Right kidney (tissue), 9 donors: Measurements from ENCODE around the gene MIOX.

Source experiments
- DNase-seq: peaks from one replicate; pipeline ENCODE4 v3.0.0-alpha.2; 2016
- long read RNA-seq, 8 donors: transcript quantifications; one replicate each; lab custom pipeline, GENCODE V29; 2026

MIOX gene
- long read RNA-seq, donor 1, partial matches to known transcripts = 0 of 4 reads
- long read RNA-seq, donor 1, other reads (novel, unspliced or antisense) = 0 of 4 reads
- long read RNA-seq, donor 2, partial matches to known transcripts = 0 of 3 reads
- long read RNA-seq, donor 2, other reads (novel, unspliced or antisense) = 0 of 3 reads
- long read RNA-seq, donor 3, partial matches to known transcripts = 0 of 4 reads
- long read RNA-seq, donor 3, other reads (novel, unspliced or antisense) = 0 of 4 reads
- long read RNA-seq, donor 4, partial matches to known transcripts = 0 of 1 reads
- long read RNA-seq, donor 4, other reads (novel, unspliced or antisense) = 0 of 1 reads
- long read RNA-seq, donor 5, partial matches to known transcripts = 0 of 2 reads
- long read RNA-seq, donor 5, other reads (novel, unspliced or antisense) = 0 of 2 reads
- long read RNA-seq, donor 6, partial matches to known transcripts = 0 of 3 reads
- long read RNA-seq, donor 6, other reads (novel, unspliced or antisense) = 0 of 3 reads
- long read RNA-seq, donor 7, transcript MIOX-201 (10 exons, 1,130 nt) = major isoform, 8 of 9 reads
- long read RNA-seq, donor 7, partial matches to known transcripts = 0 of 9 reads
- long read RNA-seq, donor 7, other reads (novel, unspliced or antisense) = 0 of 9 reads
- long read RNA-seq, donor 8, transcript MIOX-201 (10 exons, 1,130 nt) = major isoform, 11 of 11 reads
- long read RNA-seq, donor 8, partial matches to known transcripts = 0 of 11 reads
- long read RNA-seq, donor 8, other reads (novel, unspliced or antisense) = 0 of 11 reads

DNA sequence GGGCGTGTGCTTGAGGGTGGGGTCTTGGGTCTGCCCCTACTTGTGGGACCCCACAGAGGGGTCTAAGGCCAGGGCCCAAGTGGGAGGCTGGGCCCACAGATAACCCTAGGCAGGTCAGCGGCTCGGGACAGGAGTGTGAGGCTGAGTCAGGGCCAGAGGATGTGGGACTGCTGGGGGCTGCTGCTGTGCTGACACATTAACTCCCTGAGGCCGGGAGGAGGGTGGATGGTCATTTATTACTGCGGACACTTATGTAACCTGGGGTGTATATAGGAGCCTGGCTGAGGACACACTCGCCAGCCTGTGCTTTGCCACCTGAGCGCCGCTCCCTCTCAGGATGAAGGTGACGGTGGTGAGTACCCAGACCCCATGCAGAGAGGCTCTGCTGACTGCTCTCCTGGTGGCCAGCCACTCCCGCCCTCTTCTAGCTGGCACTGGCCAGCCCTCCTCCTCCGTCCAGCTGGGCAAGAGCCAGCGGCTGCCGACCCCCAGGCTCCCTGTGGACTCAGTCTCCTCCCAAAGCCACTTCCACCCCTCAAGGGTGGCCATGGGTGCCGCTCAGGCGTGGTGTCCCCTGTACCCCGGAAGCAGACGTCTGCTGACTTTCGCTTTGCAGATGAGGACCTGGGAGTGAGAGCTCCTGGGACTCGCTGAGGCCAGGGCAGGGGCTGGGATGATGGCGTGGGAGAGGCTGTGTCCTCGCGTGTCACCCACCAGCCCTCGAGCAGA, at the start of gene MIOX:
Gene MIOX, plus strand, starts transcription at position 299 of the 729 bp plus-strand sequence. Its CDS starts 39 bp downstream, at position 338.
- DNase-seq = no peak

DNA sequence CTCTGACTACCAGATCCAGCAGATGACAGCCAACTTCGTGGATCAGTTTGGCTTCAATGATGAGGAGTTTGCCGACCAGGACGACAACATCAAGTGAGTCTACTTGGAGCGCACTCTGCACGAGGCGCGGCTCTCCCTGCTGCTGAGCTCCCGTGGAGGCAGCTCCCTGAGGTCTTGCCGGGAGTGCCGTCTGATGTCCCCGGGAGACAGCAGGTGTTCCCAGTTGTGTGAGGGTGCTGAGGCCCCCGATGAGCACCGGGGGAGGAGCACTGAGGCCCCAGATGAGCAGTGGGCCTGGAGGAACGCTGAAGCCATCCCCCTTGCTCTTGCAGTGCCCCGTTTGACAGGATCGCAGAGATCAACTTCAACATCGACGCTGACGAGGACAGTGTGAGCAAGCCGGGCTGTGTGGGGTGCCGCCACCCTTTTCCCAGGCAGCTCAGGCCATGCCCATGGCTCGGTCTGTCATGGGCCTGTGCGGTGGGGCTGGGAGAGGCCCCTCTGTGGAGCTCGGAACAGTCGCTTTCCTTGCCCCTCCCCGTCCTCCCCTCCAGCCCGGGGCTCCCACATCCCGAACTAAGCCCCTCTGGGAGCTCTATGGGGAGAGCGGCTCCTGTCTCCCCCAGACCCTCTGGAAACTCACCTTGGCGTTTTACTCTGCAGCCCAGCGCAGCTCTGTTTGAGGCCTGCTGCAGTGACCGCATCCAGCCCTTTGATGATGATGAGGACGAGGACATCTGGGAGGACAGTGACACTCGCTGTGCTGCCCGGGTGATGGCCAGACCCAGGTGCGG, 49.0 kb upstream of the MIOX start:
- DNase-seq = no peak

- no peak for DNase-seq
Observed at GRCh38 chr22:50438305-50439275, 48.1 kb upstream of the MIOX start.

DNA sequence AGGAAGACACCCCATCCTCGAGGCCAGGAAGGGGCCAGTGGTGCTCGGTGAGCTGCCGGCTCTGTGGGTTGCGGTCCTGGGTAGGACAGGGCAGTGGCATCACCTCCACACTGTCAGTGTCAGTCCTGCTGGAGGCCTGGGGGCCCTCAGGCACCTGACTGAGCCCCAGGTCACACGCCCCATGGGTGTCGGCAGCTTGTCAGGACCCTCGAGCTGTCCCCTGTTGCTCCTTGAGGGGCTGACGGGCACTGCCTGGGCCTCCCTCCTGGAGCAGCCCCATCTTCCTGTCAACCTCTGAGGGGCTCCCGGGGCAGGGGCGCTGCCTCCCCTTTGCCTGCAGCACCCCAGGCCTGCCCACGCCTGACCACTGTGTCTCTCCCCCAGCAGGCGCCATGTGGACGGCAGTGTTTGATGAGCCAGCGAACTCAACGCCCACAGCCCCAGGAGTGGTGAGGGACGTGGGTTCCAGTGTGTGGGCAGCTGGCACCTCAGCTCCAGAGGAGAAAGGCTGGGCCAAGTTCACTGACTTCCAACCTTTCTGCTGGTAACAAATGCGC, 47.3 kb upstream of the MIOX start:
- no peak for DNase-seq

GRCh38 chr22:50439871-50440331, 46.8 kb upstream of the MIOX start:
- no peak for DNase-seq

GRCh38 chr22:50440544-50441249, 46.0 kb upstream of the MIOX start:
- no peak for DNase-seq

DNA sequence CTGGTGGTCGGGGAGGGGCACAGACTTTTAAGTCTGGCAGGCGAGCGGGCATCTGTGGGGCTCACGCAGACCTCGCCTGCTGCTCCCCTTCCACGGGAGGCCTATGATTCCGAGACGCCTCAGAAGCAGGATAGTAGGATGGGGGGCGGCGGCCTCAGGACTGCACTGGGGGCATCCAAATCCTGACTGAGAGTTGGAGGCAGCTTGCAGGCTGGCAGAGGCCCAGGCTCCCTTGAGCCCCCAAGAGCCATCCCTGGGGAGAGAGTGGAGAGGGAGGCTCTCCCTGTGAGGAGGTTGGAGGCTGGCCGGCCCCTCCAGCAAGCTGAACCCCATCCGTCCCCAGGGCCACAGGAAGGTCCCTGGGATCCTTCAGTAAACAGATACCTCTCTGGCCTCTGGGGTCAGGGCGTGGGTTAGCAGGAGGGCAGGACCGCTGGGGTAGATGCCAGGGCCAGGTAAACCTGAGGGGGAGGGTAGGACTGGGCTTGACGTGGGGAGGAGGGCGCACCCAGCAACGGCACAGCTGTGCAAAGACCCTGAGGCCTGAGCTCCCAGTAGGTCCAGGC, 45.1 kb upstream of the MIOX start:
- no peak for DNase-seq

GRCh38 chr22:50443197-50443596, 43.5 kb upstream of the MIOX start:
- DNase-seq = no peak

DNA sequence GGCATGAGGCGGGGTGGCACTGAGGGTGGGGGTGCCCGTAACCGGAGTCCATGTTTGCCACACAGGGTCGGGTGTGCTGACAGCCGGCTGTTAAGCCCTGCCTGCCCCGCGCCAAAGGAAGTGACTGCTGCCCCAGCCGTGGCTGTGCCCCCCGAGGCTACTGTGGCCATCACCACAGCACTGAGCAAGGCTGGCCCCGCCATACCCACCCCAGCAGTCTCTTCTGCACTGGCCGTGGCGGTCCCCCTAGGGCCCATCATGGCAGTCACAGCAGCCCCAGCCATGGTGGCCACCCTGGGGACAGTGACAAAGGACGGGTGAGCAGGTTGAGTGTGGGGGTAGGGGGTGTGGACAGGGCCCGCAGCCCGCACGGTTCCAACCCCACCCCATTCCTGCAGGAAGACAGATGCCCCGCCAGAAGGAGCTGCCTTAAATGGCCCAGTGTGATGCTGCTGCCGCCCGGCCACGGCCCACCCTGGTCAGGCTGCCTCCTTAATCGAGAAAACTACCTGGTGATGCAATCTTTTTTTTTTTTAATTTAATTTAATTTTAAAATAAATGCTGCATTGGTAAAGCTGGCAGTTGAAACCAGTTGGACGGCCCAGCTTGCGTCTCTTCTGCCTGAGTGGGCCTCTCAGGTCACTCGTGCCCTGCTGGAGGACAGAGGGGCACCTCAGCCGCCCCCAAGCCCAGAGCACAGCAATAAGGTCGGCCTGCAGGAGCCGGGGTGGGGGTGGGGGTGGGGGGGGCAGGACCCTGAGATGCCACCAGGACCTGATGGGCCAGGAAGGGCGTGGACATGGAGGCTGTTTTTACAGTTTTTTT, 42.6 kb upstream of the MIOX start:
- no peak for DNase-seq

DNA sequence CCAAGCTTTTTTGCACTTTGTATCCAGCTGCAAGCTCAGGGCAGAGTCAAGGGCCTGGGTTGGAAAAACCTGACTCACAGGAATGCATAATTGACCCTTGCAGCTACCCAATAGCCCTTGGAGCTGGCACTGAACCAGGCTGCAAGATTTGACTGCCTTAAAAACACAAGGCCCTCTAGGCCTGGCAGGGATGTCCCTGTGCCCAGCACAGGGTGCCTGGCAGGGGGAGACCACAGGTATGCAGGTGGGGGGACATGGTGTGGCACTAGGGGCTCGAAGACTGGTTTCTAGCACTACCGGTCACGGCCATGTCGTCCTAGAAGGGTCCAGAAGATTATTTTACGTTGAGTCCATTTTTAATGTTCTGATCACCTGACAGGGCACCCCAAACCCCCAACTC, 42.0 kb upstream of the MIOX start:
- DNase-seq = no peak

- DNase-seq = no peak
Observed at GRCh38 chr22:50445071-50445879, 41.4 kb upstream of the MIOX start.

- no peak for DNase-seq
Observed at GRCh38 chr22:50445880-50446707, 40.6 kb upstream of the MIOX start.

DNA sequence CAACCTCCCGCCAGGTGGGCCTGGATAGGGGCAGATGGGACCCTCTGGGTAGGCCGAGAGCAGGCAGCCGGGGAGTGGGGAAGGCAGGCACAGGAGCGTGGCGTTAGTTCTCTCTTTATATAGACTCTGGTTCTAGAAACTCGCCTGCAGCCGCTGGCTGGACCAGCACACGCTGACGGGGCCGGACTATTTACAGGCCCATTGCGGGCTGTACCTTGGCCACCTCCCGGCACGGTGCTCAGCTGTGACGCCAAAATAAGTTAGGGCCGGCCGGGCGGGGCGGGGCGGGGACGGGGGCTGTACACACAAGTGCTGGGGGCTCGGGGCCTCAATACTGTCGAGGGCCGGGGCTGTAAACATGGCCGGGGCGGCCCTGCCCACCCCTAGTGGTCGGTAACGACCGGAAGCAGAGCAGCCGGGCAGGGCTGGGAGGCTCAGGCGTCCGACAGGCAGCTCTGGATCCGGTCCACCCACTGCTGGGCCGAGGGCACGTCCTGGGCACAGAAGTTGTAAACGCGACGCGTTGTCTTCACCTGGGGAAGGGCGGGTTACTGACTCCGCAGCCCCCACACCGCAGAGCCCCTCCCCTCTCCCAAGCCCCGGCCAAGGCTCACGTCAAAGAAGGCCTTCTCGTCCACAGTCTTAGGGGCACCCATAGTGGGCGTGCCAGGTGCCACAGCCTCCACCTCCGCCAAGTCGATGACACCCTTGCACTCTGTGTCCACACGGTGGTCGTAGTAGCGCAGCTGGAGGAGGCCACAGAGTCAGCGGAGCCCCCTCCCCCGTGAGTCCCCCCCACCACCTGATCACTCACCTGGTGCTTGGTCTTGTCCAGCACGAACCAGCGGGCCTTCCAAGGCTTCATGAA, 39.7 kb upstream of the MIOX start:
- DNase-seq = no peak

DNA sequence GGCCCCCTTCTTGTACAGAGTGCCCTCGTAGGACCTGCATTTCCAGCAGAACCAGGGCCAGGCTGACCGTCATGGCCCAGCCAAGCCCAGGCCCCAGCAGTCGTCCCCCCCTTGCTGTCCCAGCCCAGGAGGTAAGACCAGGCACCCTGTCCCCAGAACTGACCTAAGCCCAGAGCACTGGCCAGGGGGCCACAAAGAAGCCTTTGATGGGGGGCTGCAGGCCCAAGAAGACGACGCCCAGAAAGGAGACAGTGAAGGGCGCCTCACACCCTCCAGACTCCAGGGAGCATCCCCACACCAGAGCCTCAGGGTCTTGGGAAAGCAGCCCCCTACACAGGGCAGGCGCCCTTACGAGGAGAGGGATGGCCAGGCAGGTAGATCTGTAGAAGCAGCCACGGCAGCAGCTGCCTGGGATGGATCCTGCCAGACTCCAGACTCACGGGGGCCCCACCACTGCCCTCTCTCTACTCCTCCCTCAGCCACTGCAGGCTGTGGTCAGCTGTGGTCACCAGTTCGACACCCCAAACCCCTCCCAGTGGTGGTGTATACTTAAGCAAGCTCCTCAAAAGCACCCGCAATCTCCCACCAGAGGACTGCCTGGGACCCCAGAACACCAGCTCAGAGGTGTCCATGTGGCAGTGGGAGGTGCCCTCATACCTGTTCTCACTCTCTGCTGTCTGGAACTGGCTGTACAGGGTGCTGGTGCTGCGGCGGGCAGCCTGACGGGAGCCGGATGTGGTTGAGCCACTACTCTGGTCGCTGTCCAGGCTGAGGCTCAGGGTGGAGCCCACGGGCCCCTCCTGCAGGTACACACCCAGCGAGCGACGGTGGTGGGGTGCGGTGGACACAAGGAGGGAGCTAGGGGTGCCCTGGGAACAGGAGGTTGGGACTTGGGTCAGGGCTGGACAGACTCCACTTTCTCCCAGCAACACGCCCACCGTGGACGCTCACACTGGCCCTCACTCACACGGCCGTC, 38.8 kb upstream of the MIOX start:
- DNase-seq = no peak
